Prostate gland (tissue), 2 donors: ENCODE results near the gene HBG1.

Source experiments
- POLR2A ChIP-seq: fragments of 450-650 bp; IDR thresholded peaks from one replicate; pipeline ENCODE4 v1.6.1; 2016; ENCODE audit warnings: antibody characterized with exemption, mild to moderate bottlenecking
- POLR2AphosphoS5 ChIP-seq: sonication (generic); formaldehyde crosslinking; IDR thresholded peaks from one replicate; pipeline ENCODE4 v1.6.1; 2017; ENCODE audit warnings: antibody characterized with exemption
- TF ChIP-seq, protein P1 (sequence below), 4 experiments: fragments of 200-600 bp in 2 of 4; fragments of 450-650 bp in 2 of 4; sonication (generic) in 2 of 4; IDR thresholded peaks; 1 replicate in 3 of 4; 2 replicates in 1 of 4; pipeline ENCODE4 v1.5.1; 2016 to 2019; ENCODE audit warnings: antibody characterized with exemption in 4 of 4, mild to moderate bottlenecking in 2 of 4, moderate library complexity in 2 of 4

DNA sequence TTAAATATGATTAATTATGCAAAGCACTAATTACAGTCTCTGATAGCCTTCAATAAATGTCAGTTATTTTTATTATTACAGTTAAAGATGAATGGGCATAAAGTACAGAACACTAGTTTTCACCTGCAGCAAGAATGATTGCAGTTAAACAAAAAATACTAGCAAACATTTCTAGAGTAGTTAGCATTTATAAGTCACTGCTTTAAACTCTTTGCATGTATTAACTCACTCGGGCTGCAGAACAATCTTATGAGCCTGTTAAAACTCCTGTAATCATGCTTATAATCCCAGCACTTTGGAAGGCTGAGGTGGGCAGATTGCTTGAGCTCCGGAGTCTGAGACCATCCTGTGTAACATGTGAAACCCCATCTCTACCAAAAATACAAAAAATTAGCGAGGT, 37.2 kb upstream of the HBG1 start:
- TF ChIP-seq, protein P1, sequence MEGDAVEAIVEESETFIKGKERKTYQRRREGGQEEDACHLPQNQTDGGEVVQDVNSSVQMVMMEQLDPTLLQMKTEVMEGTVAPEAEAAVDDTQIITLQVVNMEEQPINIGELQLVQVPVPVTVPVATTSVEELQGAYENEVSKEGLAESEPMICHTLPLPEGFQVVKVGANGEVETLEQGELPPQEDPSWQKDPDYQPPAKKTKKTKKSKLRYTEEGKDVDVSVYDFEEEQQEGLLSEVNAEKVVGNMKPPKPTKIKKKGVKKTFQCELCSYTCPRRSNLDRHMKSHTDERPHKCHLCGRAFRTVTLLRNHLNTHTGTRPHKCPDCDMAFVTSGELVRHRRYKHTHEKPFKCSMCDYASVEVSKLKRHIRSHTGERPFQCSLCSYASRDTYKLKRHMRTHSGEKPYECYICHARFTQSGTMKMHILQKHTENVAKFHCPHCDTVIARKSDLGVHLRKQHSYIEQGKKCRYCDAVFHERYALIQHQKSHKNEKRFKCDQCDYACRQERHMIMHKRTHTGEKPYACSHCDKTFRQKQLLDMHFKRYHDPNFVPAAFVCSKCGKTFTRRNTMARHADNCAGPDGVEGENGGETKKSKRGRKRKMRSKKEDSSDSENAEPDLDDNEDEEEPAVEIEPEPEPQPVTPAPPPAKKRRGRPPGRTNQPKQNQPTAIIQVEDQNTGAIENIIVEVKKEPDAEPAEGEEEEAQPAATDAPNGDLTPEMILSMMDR (IDR thresholded peaks at IDR 0.05) = no peak
- no peak for TF ChIP-seq POLR2AphosphoS5
- no peak for TF ChIP-seq POLR2A
